ENCODE data around the gene TMC6.

Gene TMC6

DNA sequence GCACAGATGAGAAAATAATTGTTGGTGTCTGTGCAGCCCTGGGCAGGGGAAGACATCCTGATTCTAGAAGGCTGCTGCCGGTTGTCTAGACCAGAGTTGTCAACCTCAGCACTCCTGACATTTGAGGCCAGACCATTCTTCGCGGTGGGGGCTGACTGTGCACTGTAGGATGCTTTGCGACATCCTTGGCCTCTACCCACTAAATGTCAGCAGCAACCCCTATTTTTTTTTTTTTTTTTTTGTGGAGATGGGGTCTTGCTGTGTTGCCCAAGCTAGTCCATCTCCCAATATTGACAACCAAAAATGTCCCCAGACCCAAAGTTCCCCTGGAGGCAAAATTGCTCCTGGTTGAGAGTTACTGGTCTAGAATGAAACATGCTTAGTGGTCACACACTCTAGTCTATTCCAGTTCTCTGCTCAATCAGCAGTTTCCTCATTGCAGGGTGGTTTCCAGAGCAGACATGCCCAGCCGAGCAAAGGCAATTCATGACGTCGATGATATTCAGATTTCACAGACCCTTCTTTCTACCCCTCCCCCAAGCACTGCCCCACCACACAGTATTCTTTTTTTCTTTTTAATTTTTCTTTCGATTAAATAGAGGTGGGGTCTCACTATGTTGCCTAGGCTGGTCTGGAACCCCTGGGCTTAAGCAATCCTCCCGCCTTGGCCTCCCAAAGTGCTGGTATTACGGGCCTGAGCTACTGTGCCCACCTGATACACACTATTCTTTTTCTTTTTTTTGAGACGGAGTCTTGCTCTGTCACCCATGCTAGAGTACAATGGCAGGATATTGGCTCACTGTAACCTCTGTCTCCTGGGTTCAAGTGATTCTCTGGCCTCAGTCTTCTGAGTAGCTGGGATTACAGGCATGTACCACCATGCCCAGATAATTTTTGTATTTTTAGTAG, 26.6 kb upstream of the TMC6 start:
- Histone ChIP-seq H3K27ac (no peak overlapping the region), H3K4me3 (ENCODE audit: low read depth, low read length) (no peak overlapping the region), H3K36me3 (replicated peaks) (no peaks in the 10 kb centered on the region), H3K27me3 (replicated peaks) (no peaks in the 10 kb centered on the region)
- TF ChIP-seq, protein P1, sequence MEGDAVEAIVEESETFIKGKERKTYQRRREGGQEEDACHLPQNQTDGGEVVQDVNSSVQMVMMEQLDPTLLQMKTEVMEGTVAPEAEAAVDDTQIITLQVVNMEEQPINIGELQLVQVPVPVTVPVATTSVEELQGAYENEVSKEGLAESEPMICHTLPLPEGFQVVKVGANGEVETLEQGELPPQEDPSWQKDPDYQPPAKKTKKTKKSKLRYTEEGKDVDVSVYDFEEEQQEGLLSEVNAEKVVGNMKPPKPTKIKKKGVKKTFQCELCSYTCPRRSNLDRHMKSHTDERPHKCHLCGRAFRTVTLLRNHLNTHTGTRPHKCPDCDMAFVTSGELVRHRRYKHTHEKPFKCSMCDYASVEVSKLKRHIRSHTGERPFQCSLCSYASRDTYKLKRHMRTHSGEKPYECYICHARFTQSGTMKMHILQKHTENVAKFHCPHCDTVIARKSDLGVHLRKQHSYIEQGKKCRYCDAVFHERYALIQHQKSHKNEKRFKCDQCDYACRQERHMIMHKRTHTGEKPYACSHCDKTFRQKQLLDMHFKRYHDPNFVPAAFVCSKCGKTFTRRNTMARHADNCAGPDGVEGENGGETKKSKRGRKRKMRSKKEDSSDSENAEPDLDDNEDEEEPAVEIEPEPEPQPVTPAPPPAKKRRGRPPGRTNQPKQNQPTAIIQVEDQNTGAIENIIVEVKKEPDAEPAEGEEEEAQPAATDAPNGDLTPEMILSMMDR (IDR thresholded peaks at IDR 0.05; ENCODE audit: low read depth, low read length, missing control alignments) = no peak
- in situ Hi-C loops (cut with HindIII; ENCODE audit: low pct_ligation_motif_present, low sequenced_read_pairs) = no loop called here
- DNase-seq = no peak

DNA sequence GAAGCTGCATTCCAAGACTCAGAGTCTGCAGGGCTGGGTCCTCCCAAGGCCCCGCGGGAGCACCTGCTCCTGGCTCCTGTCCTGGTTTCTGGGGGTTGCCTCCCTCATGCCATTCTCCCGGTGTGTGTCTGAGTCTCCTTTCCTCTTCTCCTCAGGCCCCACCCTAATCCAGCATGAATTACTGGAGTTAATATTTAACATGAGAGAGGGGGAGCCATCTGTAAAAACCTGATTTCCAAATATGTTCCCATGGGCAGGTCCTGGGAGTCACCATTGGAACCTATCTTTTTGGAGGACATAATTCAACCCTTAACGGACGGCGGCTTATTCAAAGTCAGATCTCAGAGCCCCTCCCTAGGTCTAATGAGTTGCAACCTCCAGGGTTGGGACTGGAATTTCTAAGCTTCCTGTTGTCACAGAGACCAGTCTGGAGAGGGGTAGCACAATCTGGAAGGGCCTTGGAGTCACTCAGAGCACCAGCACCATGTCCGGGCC, 23.0 kb upstream of the TMC6 start:
- Histone ChIP-seq H3K4me3 (ENCODE audit: low read depth, low read length) (no peak overlapping the region), H3K27ac (no peak overlapping the region), H3K36me3 (replicated peaks) (no peaks in the 10 kb centered on the region), H3K27me3 (replicated peaks) (no peaks in the 10 kb centered on the region)
- TF ChIP-seq, protein P1 (IDR thresholded peaks at IDR 0.05; ENCODE audit: low read depth, low read length, missing control alignments) = no peak
- DNase-seq = no peak
- in situ Hi-C loops (cut with HindIII; ENCODE audit: low pct_ligation_motif_present, low sequenced_read_pairs) = no loop called here

DNA sequence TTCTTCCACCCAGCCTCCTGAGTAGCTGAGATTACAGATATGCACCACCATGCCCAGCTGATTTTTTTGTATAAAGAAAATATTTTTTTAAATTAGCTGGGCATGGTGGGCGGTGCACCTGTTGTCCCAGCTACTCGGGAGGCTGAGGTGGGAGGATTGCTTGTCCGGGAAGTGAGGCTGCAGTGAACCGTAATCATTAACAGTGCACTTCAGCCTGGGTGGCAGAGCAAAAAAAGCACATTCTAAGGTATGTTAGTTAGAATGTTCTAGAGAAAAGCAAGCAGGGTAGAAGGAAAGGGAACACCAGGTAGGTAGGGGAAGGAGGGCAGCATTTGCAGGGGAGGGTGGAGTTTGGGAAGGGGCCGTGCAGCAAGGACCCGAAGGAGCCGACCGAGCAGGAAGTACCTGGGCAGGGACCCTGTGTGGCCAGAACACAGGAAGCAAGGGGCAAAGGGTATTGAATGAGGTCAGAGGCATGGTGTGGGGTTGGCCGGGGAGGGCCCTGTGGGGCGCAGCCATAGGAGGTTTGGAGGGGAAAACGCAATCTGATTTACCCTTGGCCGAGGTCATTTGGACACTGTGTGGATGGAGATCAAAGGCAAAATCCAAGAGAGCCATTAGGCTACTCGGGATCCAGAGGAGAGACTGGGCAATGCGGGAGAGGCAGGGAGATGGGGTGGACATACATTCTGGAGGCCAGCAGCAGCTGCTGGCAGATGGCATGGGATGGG, 19.9 kb upstream of the TMC6 start:
- TF ChIP-seq, protein P1 (IDR thresholded peaks at IDR 0.05; ENCODE audit: low read depth, low read length, missing control alignments) = no peak
- Histone ChIP-seq H3K36me3 (replicated peaks) (no peaks in the 10 kb centered on the region), H3K4me3 (ENCODE audit: low read depth, low read length) (no peak overlapping the region), H3K27me3 (replicated peaks) (no peaks in the 10 kb centered on the region), H3K27ac (no peak overlapping the region)
- in situ Hi-C loops (cut with HindIII; ENCODE audit: low pct_ligation_motif_present, low sequenced_read_pairs) = no loop called here
- no peak for DNase-seq

DNA sequence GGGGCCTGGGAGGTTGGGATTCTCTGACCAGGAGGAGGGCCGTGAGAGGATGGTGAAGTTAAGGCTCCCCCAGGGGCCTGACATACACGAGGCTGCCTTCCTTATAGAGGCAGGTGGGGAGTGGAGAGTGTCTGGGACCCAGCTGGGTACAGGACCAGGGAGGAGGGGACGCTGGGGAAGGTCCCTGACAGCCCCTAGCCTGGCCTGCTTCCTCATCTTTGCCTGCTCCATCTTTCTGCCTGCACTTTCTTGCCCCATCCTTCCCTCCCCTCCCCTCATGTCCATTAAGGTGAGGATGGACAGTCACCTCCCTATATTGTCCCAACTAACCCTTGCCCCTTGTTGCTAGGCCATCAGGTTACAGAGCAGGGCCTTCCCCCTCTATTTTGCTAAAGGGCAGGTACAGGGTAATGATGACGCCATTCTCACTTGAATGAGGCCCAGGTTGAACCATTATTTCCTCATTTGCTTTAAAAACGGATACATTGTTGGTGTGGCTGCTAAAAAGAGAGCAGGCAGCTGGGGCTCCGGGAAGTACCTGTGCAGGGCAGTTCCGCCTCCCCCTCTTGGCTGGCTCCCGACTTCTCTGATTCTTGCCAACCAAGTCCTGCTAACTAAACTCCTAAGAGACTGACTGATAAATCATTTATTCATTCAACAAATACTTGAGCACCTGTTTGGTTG, 18.9 kb upstream of the TMC6 start:
- TF ChIP-seq, protein P1 (IDR thresholded peaks at IDR 0.05; ENCODE audit: low read depth, low read length, missing control alignments) = no peak
- no peak overlapping the region for H3K4me3 ChIP-seq (ENCODE audit: low read depth, low read length)
- no peak overlapping the region for H3K27ac ChIP-seq
- no peaks in the 10 kb centered on the region for H3K27me3 ChIP-seq (replicated peaks)
- no peaks in the 10 kb centered on the region for H3K36me3 ChIP-seq (replicated peaks)
- in situ Hi-C loops (cut with HindIII; ENCODE audit: low pct_ligation_motif_present, low sequenced_read_pairs) = no loop called here
- no peak for DNase-seq

DNA sequence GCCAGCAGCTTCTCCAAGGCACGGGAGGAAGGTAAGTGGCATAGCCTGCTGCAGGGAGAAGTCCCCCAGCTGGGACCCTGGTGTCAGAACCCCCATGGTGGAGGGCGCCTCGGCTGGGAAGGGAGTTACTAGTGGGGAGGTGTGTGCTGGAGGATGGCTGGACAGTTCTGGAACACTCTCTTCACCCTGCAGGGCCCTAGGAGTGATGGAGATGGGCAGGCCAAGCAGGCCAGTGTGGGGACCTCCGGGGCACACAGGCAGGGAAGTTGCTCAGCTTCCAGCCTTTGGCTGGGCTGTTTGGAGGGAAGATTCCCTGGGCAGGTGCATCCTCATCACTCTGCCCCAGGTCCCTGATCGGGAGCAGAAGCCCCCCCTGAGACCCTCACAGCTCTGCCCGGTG, 18.3 kb upstream of the TMC6 start:
- no peak overlapping the region for H3K27ac ChIP-seq
- H3K36me3 ChIP-seq (replicated peaks) = no peaks in the 10 kb centered on the region
- TF ChIP-seq, protein P1 (IDR thresholded peaks at IDR 0.05; ENCODE audit: low read depth, low read length, missing control alignments) = no peak
- in situ Hi-C loops (cut with HindIII; ENCODE audit: low pct_ligation_motif_present, low sequenced_read_pairs) = no loop called here
- no peaks in the 10 kb centered on the region for H3K27me3 ChIP-seq (replicated peaks)
- no peak for DNase-seq
- no peak overlapping the region for H3K4me3 ChIP-seq (ENCODE audit: low read depth, low read length)
